MM.1S (cell line): ENCODE data around the gene FAM219A.

Source experiments
- DNase-seq: peaks from one replicate; pipeline ENCODE4 v3.0.0-alpha.2; 2015
- H2AFZ ChIP-seq: fragments of 300-600 bp; sonication (generic); 2 replicates; pipeline ENCODE4 v1.6.0; 2016; ENCODE audit warnings: antibody characterized with exemption, low read length
- H3F3A ChIP-seq: fragments of 300-600 bp; sonication (generic); 2 replicates; pipeline ENCODE4 v1.6.1; 2016; ENCODE audit warnings: mild to moderate bottlenecking, antibody characterized with exemption, low read length, moderate library complexity, mixed read lengths; ENCODE audit not compliant: insufficient read depth
- H3K27ac ChIP-seq: fragments of 300-600 bp; sonication (generic); 2 replicates; pipeline ENCODE4 v1.5.1; 2016; ENCODE audit warnings: mild to moderate bottlenecking, low read length
- H3K27me3 ChIP-seq: fragments of 300-600 bp; sonication (generic); replicated peaks from 2 replicates; pipeline ENCODE4 v1.6.0; 2016; ENCODE audit warnings: low read length; ENCODE audit not compliant: insufficient read depth
- H3K36me3 ChIP-seq: fragments of 300-600 bp; sonication (generic); replicated peaks from 2 replicates; pipeline ENCODE4 v1.6.1; 2016; ENCODE audit warnings: mild to moderate bottlenecking, low read length, mixed read lengths; ENCODE audit not compliant: insufficient read depth
- H3K4me1 ChIP-seq: fragments of 300-600 bp; sonication (generic); 2 replicates; pipeline ENCODE4 v1.6.1; 2016; ENCODE audit warnings: low read length, mixed read lengths
- H3K4me2 ChIP-seq: fragments of 300-600 bp; sonication (generic); 2 replicates; pipeline ENCODE4 v1.6.0; 2016; ENCODE audit warnings: low read depth, low read length
- H3K4me3 ChIP-seq: fragments of 300-600 bp; sonication (generic); 2 replicates; pipeline ENCODE4 v1.5.1; 2016; ENCODE audit warnings: low read length, mixed read lengths
- H3K79me2 ChIP-seq: fragments of 300-600 bp; sonication (generic); 2 replicates; pipeline ENCODE4 v1.6.1; 2016; ENCODE audit warnings: mixed run types, low read length, mixed read lengths
- H3K9ac ChIP-seq: fragments of 300-600 bp; sonication (generic); 2 replicates; pipeline ENCODE4 v1.6.1; 2016; ENCODE audit warnings: low read length, mixed read lengths
- H3K9me2 ChIP-seq: fragments of 300-600 bp; sonication (generic); replicated peaks from 2 replicates; pipeline ENCODE4 v1.6.1; 2016; ENCODE audit warnings: mild to moderate bottlenecking, low read length, mixed read lengths; ENCODE audit not compliant: insufficient read depth
- H3K9me3 ChIP-seq: fragments of 300-600 bp; sonication (generic); replicated peaks from 2 replicates; pipeline ENCODE4 v1.6.1; 2016; ENCODE audit warnings: mild to moderate bottlenecking, low read length, mixed read lengths; ENCODE audit not compliant: insufficient read depth
- H4K20me1 ChIP-seq: fragments of 300-600 bp; sonication (generic); 2 replicates; pipeline ENCODE4 v1.6.1; 2016; ENCODE audit warnings: mild to moderate bottlenecking, low read length, moderate library complexity, mixed read lengths; ENCODE audit not compliant: insufficient read depth
- EZH2 ChIP-seq: fragments of 300-600 bp; sonication (generic); optimal IDR thresholded peaks from 2 replicates; pipeline ENCODE3; 2017; ENCODE audit warnings: low read depth, mild to moderate bottlenecking, antibody characterized with exemption, low read length, mixed read lengths
- EZH2phosphoT487 ChIP-seq: fragments of 300-600 bp; sonication (generic); IDR thresholded peaks from 2 replicates; pipeline ENCODE4 v1.6.1; 2018; ENCODE audit warnings: antibody characterized with exemption, low read length
- TF ChIP-seq, protein P1 (sequence below): fragments of 300-600 bp; sonication (generic); IDR thresholded peaks from 2 replicates; pipeline ENCODE4 v1.5.1; 2016; ENCODE audit warnings: antibody characterized with exemption, low read length, mixed read lengths

FAM219A gene

GRCh38 chr9:34446951-34447350, 11.4 kb downstream of the FAM219A start:
- Histone ChIP-seq H3F3A (no peaks in the 10 kb centered on the region), H3K79me2 (peaks cover 36% of the 10 kb centered on the region)

DNA sequence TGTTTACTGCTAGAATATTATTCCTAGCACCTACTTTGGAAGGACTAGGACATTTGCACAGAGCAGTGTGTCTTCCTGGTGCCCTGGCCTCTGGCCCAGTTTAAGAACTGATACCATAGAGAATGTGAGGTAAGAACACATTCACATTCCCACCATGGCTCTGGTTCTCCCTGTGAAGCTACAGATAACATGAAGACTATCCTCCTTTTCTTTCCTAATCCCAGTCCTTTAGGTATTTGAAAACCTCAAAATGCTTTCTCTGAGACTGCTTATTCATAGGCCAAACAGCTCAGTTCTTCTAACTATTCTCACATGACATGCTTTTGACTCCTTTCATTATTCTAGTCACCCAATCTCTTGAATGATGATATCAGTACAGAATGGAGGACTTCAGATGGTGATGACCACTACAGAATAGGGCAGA, 11.9 kb downstream of the FAM219A start:
- Histone ChIP-seq H3K9ac (no peak overlapping the region), H3K27me3 (no peaks in the 10 kb centered on the region), H4K20me1 (0 out of 2 replicates have a peak, but pooled peaks cover 4% of the 10 kb centered on the region), H3F3A (no peaks in the 10 kb centered on the region), H3K36me3 (no peaks in the 10 kb centered on the region), H3K4me3 (no peak overlapping the region), H3K4me1 (no peaks in the 10 kb centered on the region), H3K4me2 (no peak overlapping the region), H3K9me2 (no peaks in the 10 kb centered on the region), H2AFZ (no peak overlapping the region), H3K9me3 (no peaks in the 10 kb centered on the region), H3K27ac (no peak overlapping the region), H3K79me2 (peaks cover 32% of the 10 kb centered on the region)
- no peak for DNase-seq
- TF ChIP-seq EZH2 (no peak), EZH2phosphoT487 (no peak)
- TF ChIP-seq, protein P1, sequence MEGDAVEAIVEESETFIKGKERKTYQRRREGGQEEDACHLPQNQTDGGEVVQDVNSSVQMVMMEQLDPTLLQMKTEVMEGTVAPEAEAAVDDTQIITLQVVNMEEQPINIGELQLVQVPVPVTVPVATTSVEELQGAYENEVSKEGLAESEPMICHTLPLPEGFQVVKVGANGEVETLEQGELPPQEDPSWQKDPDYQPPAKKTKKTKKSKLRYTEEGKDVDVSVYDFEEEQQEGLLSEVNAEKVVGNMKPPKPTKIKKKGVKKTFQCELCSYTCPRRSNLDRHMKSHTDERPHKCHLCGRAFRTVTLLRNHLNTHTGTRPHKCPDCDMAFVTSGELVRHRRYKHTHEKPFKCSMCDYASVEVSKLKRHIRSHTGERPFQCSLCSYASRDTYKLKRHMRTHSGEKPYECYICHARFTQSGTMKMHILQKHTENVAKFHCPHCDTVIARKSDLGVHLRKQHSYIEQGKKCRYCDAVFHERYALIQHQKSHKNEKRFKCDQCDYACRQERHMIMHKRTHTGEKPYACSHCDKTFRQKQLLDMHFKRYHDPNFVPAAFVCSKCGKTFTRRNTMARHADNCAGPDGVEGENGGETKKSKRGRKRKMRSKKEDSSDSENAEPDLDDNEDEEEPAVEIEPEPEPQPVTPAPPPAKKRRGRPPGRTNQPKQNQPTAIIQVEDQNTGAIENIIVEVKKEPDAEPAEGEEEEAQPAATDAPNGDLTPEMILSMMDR, result no peak

More at GRCh38 chr9:34446951-34447350, 11.4 kb downstream of the FAM219A start:
- H3K4me2 ChIP-seq, result no peak overlapping the region
- H3K9me3 ChIP-seq, result no peaks in the 10 kb centered on the region
- H3K9me2 ChIP-seq, result no peaks in the 10 kb centered on the region
- H3K4me3 ChIP-seq, result no peak overlapping the region
- no peak for TF ChIP-seq EZH2
- TF ChIP-seq, protein P1, result no peak
- no peak for TF ChIP-seq EZH2phosphoT487
- no peaks in the 10 kb centered on the region for H3K36me3 ChIP-seq
- no peaks in the 10 kb centered on the region for H3K4me1 ChIP-seq
- no peak overlapping the region for H3K9ac ChIP-seq
- no peak overlapping the region for H2AFZ ChIP-seq
- 0 out of 2 replicates have a peak, but pooled peaks cover 4% of the 10 kb centered on the region for H4K20me1 ChIP-seq
- no peaks in the 10 kb centered on the region for H3K27me3 ChIP-seq
- no peak for DNase-seq
- no peak overlapping the region for H3K27ac ChIP-seq

GRCh38 chr9:34443976-34444375, 14.4 kb downstream of the FAM219A start:
- Histone ChIP-seq H3K36me3 (no peaks in the 10 kb centered on the region), H3K4me2 (no peak overlapping the region), H3K79me2 (peaks cover 12% of the 10 kb centered on the region), H4K20me1 (0 out of 2 replicates have a peak, but pooled peaks cover 4% of the 10 kb centered on the region), H3K27ac (no peak overlapping the region), H3K9me3 (no peaks in the 10 kb centered on the region), H3K9ac (no peak overlapping the region), H3K4me3 (no peak overlapping the region), H2AFZ (no peak overlapping the region), H3K27me3 (no peaks in the 10 kb centered on the region), H3F3A (no peaks in the 10 kb centered on the region), H3K4me1 (no peaks in the 10 kb centered on the region), H3K9me2 (no peaks in the 10 kb centered on the region)
- no peak for DNase-seq
- TF ChIP-seq EZH2phosphoT487 (no peak), EZH2 (no peak)
- TF ChIP-seq, protein P1, result no peak
